HL-60 (cell line): ENCODE data around the gene SREK1IP1.
"Not testable (repeated sequence)": the region's sequence is repeated elsewhere in the genome, so short reads cannot be mapped to it uniquely, and the experiment has no call there.

Source experiments
- DNase-seq, 2 experiments: peaks; one replicate each; pipeline ENCODE4 v3.0.0-alpha.2; 2010 to 2020; ENCODE audit warnings: low read depth in 1 of 2, low spot score in 1 of 2
- H3K27ac ChIP-seq: fragments of 250-450 bp; sonication (Bioruptor Pico); replicated peaks from 2 replicates; pipeline ENCODE4 v1.5.1; 2020; ENCODE audit warnings: mild to moderate bottlenecking, moderate library complexity
- H3K27me3 ChIP-seq: fragments of 250-450 bp; sonication (Bioruptor Pico); 2 replicates; pipeline ENCODE4 v1.5.1; 2021; ENCODE audit warnings: mild to moderate bottlenecking, moderate library complexity; ENCODE audit not compliant: insufficient read depth, poor library complexity, severe bottlenecking
- H3K4me3 ChIP-seq: replicated peaks from 2 replicates; pipeline ENCODE4 v1.5.1; 2011; ENCODE audit warnings: mild to moderate bottlenecking, control low read depth, low read length; ENCODE audit not compliant: insufficient read depth
- GABPA ChIP-seq: IDR thresholded peaks from 2 replicates; pipeline ENCODE4 v1.6.1; 2012; ENCODE audit warnings: low read depth
- POLR2AphosphoS5 ChIP-seq: IDR thresholded peaks from 2 replicates; pipeline ENCODE4 v1.6.1; 2012; ENCODE audit warnings: low read depth
- SPI1 ChIP-seq: IDR thresholded peaks from 2 replicates; pipeline ENCODE4 v1.6.1; 2012; ENCODE audit warnings: low read depth, mild to moderate bottlenecking, borderline replicate concordance
- TF ChIP-seq, protein P1 (sequence below): IDR thresholded peaks from 2 replicates; pipeline ENCODE4 v1.6.1; 2012; ENCODE audit warnings: low read depth; ENCODE audit not compliant: insufficient replicate concordance
- TF ChIP-seq, protein P2 (sequence below): IDR thresholded peaks from one replicate; pipeline ENCODE4 v1.5.1; 2011; ENCODE audit warnings: low read length, control low read depth, inconsistent platforms; ENCODE audit not compliant: insufficient read depth

Gene SREK1IP1

DNA sequence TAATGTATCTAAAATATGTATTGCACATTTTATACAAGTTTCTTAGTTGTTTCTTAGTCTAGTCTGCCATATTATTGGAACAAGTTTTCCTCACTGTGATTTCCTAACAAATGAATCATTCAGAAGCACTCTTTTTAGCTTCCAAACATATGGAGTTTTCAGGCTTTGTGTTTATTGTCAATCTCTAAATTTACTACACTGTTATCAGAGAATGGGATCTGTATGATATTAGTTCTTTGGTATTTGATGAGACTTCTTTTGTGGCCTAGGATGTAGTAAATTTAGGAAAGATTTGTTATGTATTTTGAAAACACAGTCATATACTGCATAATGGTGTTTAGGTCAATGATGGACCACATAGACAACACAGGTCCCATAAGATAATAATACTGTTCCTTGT lies 25.7 kb downstream of the SREK1IP1 start:
- Histone ChIP-seq H3K4me3 (no peak overlapping the region), H3K27me3 (no peaks in the 10 kb centered on the region), H3K27ac (no peak overlapping the region)
- TF ChIP-seq SPI1 (no peak), GABPA (no peak), POLR2AphosphoS5 (no peak)
- TF ChIP-seq, protein P1, sequence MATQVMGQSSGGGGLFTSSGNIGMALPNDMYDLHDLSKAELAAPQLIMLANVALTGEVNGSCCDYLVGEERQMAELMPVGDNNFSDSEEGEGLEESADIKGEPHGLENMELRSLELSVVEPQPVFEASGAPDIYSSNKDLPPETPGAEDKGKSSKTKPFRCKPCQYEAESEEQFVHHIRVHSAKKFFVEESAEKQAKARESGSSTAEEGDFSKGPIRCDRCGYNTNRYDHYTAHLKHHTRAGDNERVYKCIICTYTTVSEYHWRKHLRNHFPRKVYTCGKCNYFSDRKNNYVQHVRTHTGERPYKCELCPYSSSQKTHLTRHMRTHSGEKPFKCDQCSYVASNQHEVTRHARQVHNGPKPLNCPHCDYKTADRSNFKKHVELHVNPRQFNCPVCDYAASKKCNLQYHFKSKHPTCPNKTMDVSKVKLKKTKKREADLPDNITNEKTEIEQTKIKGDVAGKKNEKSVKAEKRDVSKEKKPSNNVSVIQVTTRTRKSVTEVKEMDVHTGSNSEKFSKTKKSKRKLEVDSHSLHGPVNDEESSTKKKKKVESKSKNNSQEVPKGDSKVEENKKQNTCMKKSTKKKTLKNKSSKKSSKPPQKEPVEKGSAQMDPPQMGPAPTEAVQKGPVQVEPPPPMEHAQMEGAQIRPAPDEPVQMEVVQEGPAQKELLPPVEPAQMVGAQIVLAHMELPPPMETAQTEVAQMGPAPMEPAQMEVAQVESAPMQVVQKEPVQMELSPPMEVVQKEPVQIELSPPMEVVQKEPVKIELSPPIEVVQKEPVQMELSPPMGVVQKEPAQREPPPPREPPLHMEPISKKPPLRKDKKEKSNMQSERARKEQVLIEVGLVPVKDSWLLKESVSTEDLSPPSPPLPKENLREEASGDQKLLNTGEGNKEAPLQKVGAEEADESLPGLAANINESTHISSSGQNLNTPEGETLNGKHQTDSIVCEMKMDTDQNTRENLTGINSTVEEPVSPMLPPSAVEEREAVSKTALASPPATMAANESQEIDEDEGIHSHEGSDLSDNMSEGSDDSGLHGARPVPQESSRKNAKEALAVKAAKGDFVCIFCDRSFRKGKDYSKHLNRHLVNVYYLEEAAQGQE, result no peak
- TF ChIP-seq, protein P2, sequence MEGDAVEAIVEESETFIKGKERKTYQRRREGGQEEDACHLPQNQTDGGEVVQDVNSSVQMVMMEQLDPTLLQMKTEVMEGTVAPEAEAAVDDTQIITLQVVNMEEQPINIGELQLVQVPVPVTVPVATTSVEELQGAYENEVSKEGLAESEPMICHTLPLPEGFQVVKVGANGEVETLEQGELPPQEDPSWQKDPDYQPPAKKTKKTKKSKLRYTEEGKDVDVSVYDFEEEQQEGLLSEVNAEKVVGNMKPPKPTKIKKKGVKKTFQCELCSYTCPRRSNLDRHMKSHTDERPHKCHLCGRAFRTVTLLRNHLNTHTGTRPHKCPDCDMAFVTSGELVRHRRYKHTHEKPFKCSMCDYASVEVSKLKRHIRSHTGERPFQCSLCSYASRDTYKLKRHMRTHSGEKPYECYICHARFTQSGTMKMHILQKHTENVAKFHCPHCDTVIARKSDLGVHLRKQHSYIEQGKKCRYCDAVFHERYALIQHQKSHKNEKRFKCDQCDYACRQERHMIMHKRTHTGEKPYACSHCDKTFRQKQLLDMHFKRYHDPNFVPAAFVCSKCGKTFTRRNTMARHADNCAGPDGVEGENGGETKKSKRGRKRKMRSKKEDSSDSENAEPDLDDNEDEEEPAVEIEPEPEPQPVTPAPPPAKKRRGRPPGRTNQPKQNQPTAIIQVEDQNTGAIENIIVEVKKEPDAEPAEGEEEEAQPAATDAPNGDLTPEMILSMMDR, result no peak
- DNase-seq, result no peak

DNA sequence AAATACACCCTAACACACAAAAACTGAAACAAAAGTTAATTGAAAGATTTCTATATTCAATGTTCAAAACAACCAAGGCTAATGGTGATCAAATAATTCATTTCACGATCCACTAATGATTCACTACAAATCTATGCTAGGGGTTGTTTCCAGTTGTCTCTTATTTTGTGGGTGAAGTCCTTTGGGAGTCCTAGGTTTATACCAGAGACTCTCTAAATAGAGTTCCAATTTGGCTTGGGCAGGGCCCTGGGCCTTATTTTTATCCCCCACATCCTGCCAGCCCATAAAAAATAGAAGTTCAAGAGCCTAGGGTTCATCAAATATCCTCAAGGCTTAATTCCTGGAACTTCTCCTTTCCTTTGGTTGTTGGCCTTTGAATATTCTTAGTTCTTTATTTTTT lies 26.1 kb downstream of the SREK1IP1 start:
- H3K27me3 ChIP-seq, result no peaks in the 10 kb centered on the region
- no peak overlapping the region for H3K27ac ChIP-seq
- no peak for DNase-seq
- H3K4me3 ChIP-seq, result no peak overlapping the region
- TF ChIP-seq POLR2AphosphoS5, result no peak

DNA sequence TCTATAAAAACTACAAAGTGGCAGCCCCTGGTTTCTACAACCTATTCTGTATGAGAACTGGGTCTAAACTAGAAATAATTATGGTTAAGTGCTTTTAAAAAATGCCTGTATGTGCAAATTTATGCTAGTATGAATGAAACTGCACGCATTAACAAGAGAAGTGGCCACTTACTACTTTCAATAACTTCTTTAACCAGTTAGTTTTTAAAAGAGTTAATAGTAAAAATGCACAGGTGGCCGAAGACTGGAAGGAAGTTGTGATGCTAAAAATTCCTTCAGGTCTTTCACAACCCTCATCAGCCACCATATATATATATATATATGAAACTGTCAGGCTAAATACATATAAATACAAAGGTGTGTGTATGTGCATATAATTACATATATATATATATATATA lies 41.3 kb downstream of the SREK1IP1 start:
- Histone ChIP-seq H3K4me3 (no peak overlapping the region), H3K27me3 (no peaks in the 10 kb centered on the region), H3K27ac (no peak overlapping the region)
- no peak for DNase-seq
- no peak for TF ChIP-seq SPI1
- TF ChIP-seq GABPA, result no peak
- TF ChIP-seq, protein P1, result no peak
- no peak for TF ChIP-seq POLR2AphosphoS5
- TF ChIP-seq, protein P2, result no peak

DNA sequence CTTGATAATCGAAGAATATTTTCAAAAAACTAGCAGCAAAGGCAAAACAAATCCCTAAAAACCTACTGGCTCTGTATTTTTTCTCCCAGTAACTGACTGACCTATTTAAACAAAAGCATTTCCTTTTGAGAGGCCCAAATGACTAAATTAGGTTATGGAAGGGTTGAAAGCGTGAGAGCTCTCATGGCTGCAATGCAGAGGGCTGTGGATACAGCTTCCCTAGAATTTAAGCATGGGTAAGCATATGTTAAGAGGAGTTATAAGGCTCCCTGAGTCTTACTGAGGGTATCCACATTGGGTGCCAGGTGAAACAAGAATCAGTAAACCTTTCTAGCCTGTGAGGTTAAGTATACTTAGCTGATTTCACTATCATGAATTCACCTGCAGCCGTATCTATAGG lies 45.9 kb downstream of the SREK1IP1 start:
- TF ChIP-seq, protein P1, result no peak
- no peak for TF ChIP-seq POLR2AphosphoS5
- TF ChIP-seq, protein P2, result no peak
- TF ChIP-seq GABPA, result no peak
- no peak for TF ChIP-seq SPI1
- no peak for DNase-seq
- H3K4me3 ChIP-seq, result no peak overlapping the region
- no peak overlapping the region for H3K27ac ChIP-seq
- no peaks in the 10 kb centered on the region for H3K27me3 ChIP-seq

DNA sequence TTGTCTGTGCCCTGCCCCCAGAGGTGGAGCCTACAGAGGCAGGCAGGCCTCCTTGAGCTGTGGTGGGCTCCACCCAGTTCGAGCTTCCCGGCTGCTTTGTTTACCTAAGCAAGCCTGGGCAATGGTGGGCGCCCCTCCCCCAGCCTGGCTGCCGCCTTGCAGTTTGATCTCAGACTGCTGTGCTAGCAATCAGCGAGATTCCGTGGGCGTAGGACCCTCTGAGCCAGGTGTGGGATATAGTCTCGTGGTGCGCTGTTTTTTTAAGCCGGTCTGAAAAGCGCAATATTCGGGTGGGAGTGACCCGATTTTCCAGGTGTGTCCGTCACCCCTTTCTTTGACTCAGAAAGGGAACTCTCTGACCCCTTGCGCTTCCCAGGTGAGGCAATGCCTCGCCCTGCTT lies 54.0 kb downstream of the SREK1IP1 start:
- not testable (repeated sequence) for H3K27ac ChIP-seq, DNase-seq, H3K4me3 ChIP-seq, H3K27me3 ChIP-seq
